ENCODE measurements around the gene ADCY7.

Gene ADCY7

GRCh38 chr16:50227665-50228064 is 38.7 kb upstream of the ADCY7 start:
- no peak overlapping the region for H3K14ac ChIP-seq (ENCODE audit: low read length)
- no peak overlapping the region for H3K4ac ChIP-seq (ENCODE audit: low read depth, low read length)
- H2BK120ac ChIP-seq (ENCODE audit: insufficient read depth, low read length, poor library complexity): no peak overlapping the region
- WGBS (ENCODE audit: extremely low coverage, insufficient coverage, insufficient read length): no CpG with 5 or more reads among the region's 8 CpGs
- H2AK5ac ChIP-seq (ENCODE audit: low read length): no peak overlapping the region
- H3K36me3 ChIP-seq (ENCODE audit: control insufficient read depth in 1 of 2, insufficient read depth in 2 of 2, low read length in 2 of 2): peaks cover 4 to 11% of the 10 kb centered on the region in 2 experiments
- no peaks in the 10 kb centered on the region for H3K9me3 ChIP-seq (ENCODE audit: insufficient read depth, low read depth, low read length)
- no peak overlapping the region for H3K18ac ChIP-seq (ENCODE audit: low read length)
- H3K27ac ChIP-seq (ENCODE audit: low read depth, low read length): no peak overlapping the region
- peaks cover 2% of the 10 kb centered on the region for H3K79me1 ChIP-seq (ENCODE audit: low read length)
- no peak overlapping the region for H4K8ac ChIP-seq (ENCODE audit: low read depth, low read length)
- no peaks in the 10 kb centered on the region for H3K27me3 ChIP-seq (ENCODE audit: insufficient read depth, low read length)
- H2BK5ac ChIP-seq (ENCODE audit: low read depth, low read length, poor library complexity): no peak overlapping the region
- no peak overlapping the region for H3K9ac ChIP-seq (ENCODE audit: low read length)
- no peaks in the 10 kb centered on the region for H3K4me1 ChIP-seq (ENCODE audit: control insufficient read depth in 1 of 2, insufficient read depth in 2 of 2, low read length in 2 of 2)
- no peak overlapping the region for H3K4me3 ChIP-seq (ENCODE audit: low read depth, low read length)
- no peak overlapping the region for H3K4me2 ChIP-seq (ENCODE audit: low read length)
- H2BK12ac ChIP-seq (ENCODE audit: low read length): no peak overlapping the region
- no peak overlapping the region for H3K23ac ChIP-seq (ENCODE audit: low read length)
- H4K91ac ChIP-seq (ENCODE audit: low read depth, low read length): no peak overlapping the region
- no peak overlapping the region for H2AFZ ChIP-seq (ENCODE audit: insufficient read depth, low read length, poor library complexity)
- H4K12ac ChIP-seq (ENCODE audit: low read depth, low read length): no peak overlapping the region
- no peak for DNase-seq
- H3K79me2 ChIP-seq (ENCODE audit: control insufficient read depth, insufficient read depth, low read length, poor library complexity): no peaks in the 10 kb centered on the region

GRCh38 chr16:50228364-50228868 is 37.9 kb upstream of the ADCY7 start:
- Histone ChIP-seq H3K23ac (ENCODE audit: low read length) (no peak overlapping the region), H3K4ac (ENCODE audit: low read depth, low read length) (no peak overlapping the region), H3K79me1 (ENCODE audit: low read length) (peaks cover 2% of the 10 kb centered on the region), H4K12ac (ENCODE audit: low read depth, low read length) (no peak overlapping the region), H3K36me3 (ENCODE audit: control insufficient read depth in 1 of 2, insufficient read depth in 2 of 2, low read length in 2 of 2) (peaks cover 2 to 11% of the 10 kb centered on the region in 2 experiments), H3K79me2 (ENCODE audit: control insufficient read depth, insufficient read depth, low read length, poor library complexity) (no peaks in the 10 kb centered on the region), H2BK12ac (ENCODE audit: low read length) (no peak overlapping the region), H3K9me3 (ENCODE audit: insufficient read depth, low read depth, low read length) (no peaks in the 10 kb centered on the region), H2AK5ac (ENCODE audit: low read length) (no peak overlapping the region), H2BK5ac (ENCODE audit: low read depth, low read length, poor library complexity) (no peak overlapping the region), H3K9ac (ENCODE audit: low read length) (no peak overlapping the region), H4K8ac (ENCODE audit: low read depth, low read length) (no peak overlapping the region), H3K4me1 (ENCODE audit: control insufficient read depth in 1 of 2, insufficient read depth in 2 of 2, low read length in 2 of 2) (no peaks in the 10 kb centered on the region), H3K4me3 (ENCODE audit: low read depth, low read length) (no peak overlapping the region), H2AFZ (ENCODE audit: insufficient read depth, low read length, poor library complexity) (no peak overlapping the region), H3K27me3 (ENCODE audit: insufficient read depth, low read length) (no peaks in the 10 kb centered on the region), H3K27ac (ENCODE audit: low read depth, low read length) (no peak overlapping the region), H3K14ac (ENCODE audit: low read length) (no peak overlapping the region), H3K18ac (ENCODE audit: low read length) (no peak overlapping the region), H4K91ac (ENCODE audit: low read depth, low read length) (no peak overlapping the region), H2BK120ac (ENCODE audit: insufficient read depth, low read length, poor library complexity) (no peak overlapping the region), H3K4me2 (ENCODE audit: low read length) (no peak overlapping the region)
- no CpG with 5 or more reads among the region's 5 CpGs for WGBS (ENCODE audit: extremely low coverage, insufficient coverage, insufficient read length)
- no peak for DNase-seq

- no CpG with 5 or more reads among the region's 10 CpGs for WGBS (ENCODE audit: extremely low coverage, insufficient coverage, insufficient read length)
- H3K4me1 ChIP-seq (ENCODE audit: control insufficient read depth in 1 of 2, insufficient read depth in 2 of 2, low read length in 2 of 2): no peaks in the 10 kb centered on the region
- H4K8ac ChIP-seq (ENCODE audit: low read depth, low read length): no peak overlapping the region
- H3K79me1 ChIP-seq (ENCODE audit: low read length): peaks cover 2% of the 10 kb centered on the region
- H3K9ac ChIP-seq (ENCODE audit: low read length): no peak overlapping the region
- no peak overlapping the region for H2BK5ac ChIP-seq (ENCODE audit: low read depth, low read length, poor library complexity)
- no peak overlapping the region for H3K4ac ChIP-seq (ENCODE audit: low read depth, low read length)
- H2AFZ ChIP-seq (ENCODE audit: insufficient read depth, low read length, poor library complexity): no peak overlapping the region
- H2BK120ac ChIP-seq (ENCODE audit: insufficient read depth, low read length, poor library complexity): no peak overlapping the region
- H4K91ac ChIP-seq (ENCODE audit: low read depth, low read length): no peak overlapping the region
- no peak overlapping the region for H3K14ac ChIP-seq (ENCODE audit: low read length)
- H3K23ac ChIP-seq (ENCODE audit: low read length): no peak overlapping the region
- H3K4me2 ChIP-seq (ENCODE audit: low read length): no peak overlapping the region
- H3K18ac ChIP-seq (ENCODE audit: low read length): no peak overlapping the region
- no peaks in the 10 kb centered on the region for H3K9me3 ChIP-seq (ENCODE audit: insufficient read depth, low read depth, low read length)
- no peaks in the 10 kb centered on the region for H3K79me2 ChIP-seq (ENCODE audit: control insufficient read depth, insufficient read depth, low read length, poor library complexity)
- H3K27ac ChIP-seq (ENCODE audit: low read depth, low read length): no peak overlapping the region
- H3K36me3 ChIP-seq (ENCODE audit: control insufficient read depth in 1 of 2, insufficient read depth in 2 of 2, low read length in 2 of 2): peaks cover 2 to 11% of the 10 kb centered on the region in 2 experiments
- no peak overlapping the region for H4K12ac ChIP-seq (ENCODE audit: low read depth, low read length)
- no peak overlapping the region for H3K4me3 ChIP-seq (ENCODE audit: low read depth, low read length)
- no peak overlapping the region for H2BK12ac ChIP-seq (ENCODE audit: low read length)
- no peak overlapping the region for H2AK5ac ChIP-seq (ENCODE audit: low read length)
- DNase-seq: no peak
- H3K27me3 ChIP-seq (ENCODE audit: insufficient read depth, low read length): no peaks in the 10 kb centered on the region
Measured at GRCh38 chr16:50229149-50229726, 37.1 kb upstream of the ADCY7 start.

GRCh38 chr16:50234771-50235556 is 31.4 kb upstream of the ADCY7 start:
- no peaks in the 10 kb centered on the region for H3K4me1 ChIP-seq (ENCODE audit: control insufficient read depth in 1 of 2, insufficient read depth in 2 of 2, low read length in 2 of 2)
- H2BK5ac ChIP-seq (ENCODE audit: low read depth, low read length, poor library complexity): no peak overlapping the region
- no peak overlapping the region for H4K91ac ChIP-seq (ENCODE audit: low read depth, low read length)
- no peak overlapping the region for H2BK12ac ChIP-seq (ENCODE audit: low read length)
- H2BK120ac ChIP-seq (ENCODE audit: insufficient read depth, low read length, poor library complexity): no peak overlapping the region
- no peaks in the 10 kb centered on the region for H3K9me3 ChIP-seq (ENCODE audit: insufficient read depth, low read depth, low read length)
- H4K8ac ChIP-seq (ENCODE audit: low read depth, low read length): no peak overlapping the region
- no peak overlapping the region for H3K14ac ChIP-seq (ENCODE audit: low read length)
- H3K4me3 ChIP-seq (ENCODE audit: low read depth, low read length): no peak overlapping the region
- DNase-seq: peak; percentile 64 to 94
- H3K79me1 ChIP-seq (ENCODE audit: low read length): no peaks in the 10 kb centered on the region
- H3K36me3 ChIP-seq (ENCODE audit: control insufficient read depth in 1 of 2, insufficient read depth in 2 of 2, low read length in 2 of 2): no peaks in the 10 kb centered on the region
- H3K23ac ChIP-seq (ENCODE audit: low read length): no peak overlapping the region
- no peak overlapping the region for H3K9ac ChIP-seq (ENCODE audit: low read length)
- no CpG with 5 or more reads among the region's 5 CpGs for WGBS (ENCODE audit: extremely low coverage, insufficient coverage, insufficient read length)
- H2AK5ac ChIP-seq (ENCODE audit: low read length): no peak overlapping the region
- no peak overlapping the region for H3K18ac ChIP-seq (ENCODE audit: low read length)
- H3K4me2 ChIP-seq (ENCODE audit: low read length): no peak overlapping the region
- H3K79me2 ChIP-seq (ENCODE audit: control insufficient read depth, insufficient read depth, low read length, poor library complexity): no peaks in the 10 kb centered on the region
- H3K27me3 ChIP-seq (ENCODE audit: insufficient read depth, low read length): no peaks in the 10 kb centered on the region
- no peak overlapping the region for H4K12ac ChIP-seq (ENCODE audit: low read depth, low read length)
- H2AFZ ChIP-seq (ENCODE audit: insufficient read depth, low read length, poor library complexity): no peak overlapping the region
- no peak overlapping the region for H3K4ac ChIP-seq (ENCODE audit: low read depth, low read length)
- H3K27ac ChIP-seq (ENCODE audit: low read depth, low read length): no peak overlapping the region

Data from trophoblast cell (in vitro differentiated cells and primary cell).